ENCODE results near the gene PTCD2.

DNA sequence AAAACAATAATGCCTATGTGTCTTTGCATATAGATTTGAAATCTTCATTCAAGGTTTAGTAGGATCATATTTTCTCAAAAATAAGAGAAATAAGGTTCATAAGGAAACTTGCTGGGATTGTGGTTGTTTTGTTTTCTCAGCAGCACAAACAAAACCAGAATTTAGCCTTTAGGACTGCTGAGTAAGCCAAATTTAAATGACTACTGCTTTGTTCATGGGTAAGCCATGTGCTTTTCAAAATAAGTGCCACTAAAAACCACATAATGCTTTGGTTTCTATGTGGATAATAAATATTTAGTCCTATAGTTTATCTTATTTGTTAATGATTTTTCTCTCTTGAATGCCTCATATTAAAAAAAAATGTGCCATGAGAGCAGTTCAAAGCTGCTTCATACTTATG, 38.8 kb downstream of the PTCD2 start:
- TF ChIP-seq, protein P1, sequence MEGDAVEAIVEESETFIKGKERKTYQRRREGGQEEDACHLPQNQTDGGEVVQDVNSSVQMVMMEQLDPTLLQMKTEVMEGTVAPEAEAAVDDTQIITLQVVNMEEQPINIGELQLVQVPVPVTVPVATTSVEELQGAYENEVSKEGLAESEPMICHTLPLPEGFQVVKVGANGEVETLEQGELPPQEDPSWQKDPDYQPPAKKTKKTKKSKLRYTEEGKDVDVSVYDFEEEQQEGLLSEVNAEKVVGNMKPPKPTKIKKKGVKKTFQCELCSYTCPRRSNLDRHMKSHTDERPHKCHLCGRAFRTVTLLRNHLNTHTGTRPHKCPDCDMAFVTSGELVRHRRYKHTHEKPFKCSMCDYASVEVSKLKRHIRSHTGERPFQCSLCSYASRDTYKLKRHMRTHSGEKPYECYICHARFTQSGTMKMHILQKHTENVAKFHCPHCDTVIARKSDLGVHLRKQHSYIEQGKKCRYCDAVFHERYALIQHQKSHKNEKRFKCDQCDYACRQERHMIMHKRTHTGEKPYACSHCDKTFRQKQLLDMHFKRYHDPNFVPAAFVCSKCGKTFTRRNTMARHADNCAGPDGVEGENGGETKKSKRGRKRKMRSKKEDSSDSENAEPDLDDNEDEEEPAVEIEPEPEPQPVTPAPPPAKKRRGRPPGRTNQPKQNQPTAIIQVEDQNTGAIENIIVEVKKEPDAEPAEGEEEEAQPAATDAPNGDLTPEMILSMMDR (IDR thresholded peaks at IDR 0.05): no peak
- no peak for TF ChIP-seq POLR2AphosphoS5 (IDR thresholded peaks at IDR 0.05)
